HepG2 (cell line): Measurements from ENCODE around the gene NUDT1. TPM values are rescaled to one million over a fixed set of nuclear protein-coding genes. Genes with fewer than 3 reads are reported as not detected.

Source experiments
- ARID4A ChIP-seq: sonication (generic); formaldehyde crosslinking; IDR thresholded peaks from 2 replicates; pipeline ENCODE4 v1.5.0; 2020; ENCODE audit warnings: mild to moderate bottlenecking, missing genetic modification reagents, borderline replicate concordance
- HNF1A ChIP-seq, 2 experiments: sonication (generic) in 1 of 2; formaldehyde crosslinking in 1 of 2; IDR thresholded peaks; 2 replicates each; pipeline versions ENCODE4 v1.4.0 to v1.6.1; 2016 to 2020; ENCODE audit warnings: borderline replicate concordance in 1 of 2, low read depth in 1 of 2, mild to moderate bottlenecking in 1 of 2, missing genetic modification reagents in 1 of 2
- HNRNPK ChIP-seq: fragments of 200-400 bp; formaldehyde crosslinking; IDR thresholded peaks from 2 replicates; pipeline ENCODE4 v1.6.1; 2018; ENCODE audit warnings: low read length, low read depth, moderate library complexity, mild to moderate bottlenecking; ENCODE audit not compliant: poor library complexity, severe bottlenecking
- LBX2 ChIP-seq: sonication (generic); formaldehyde crosslinking; IDR thresholded peaks from 2 replicates; pipeline ENCODE4 v1.5.0; 2020; ENCODE audit warnings: missing genetic modification reagents, mild to moderate bottlenecking, borderline replicate concordance
- NONO ChIP-seq, 2 experiments: fragments of 450-650 bp in 1 of 2; sonication (generic) in 1 of 2; formaldehyde crosslinking in 1 of 2; IDR thresholded peaks in 1 of 2; conservative IDR thresholded peaks in 1 of 2; 2 replicates each; pipeline versions ENCODE4 v1.6.1 to v1.8.0; 2017 to 2022; ENCODE audit warnings: mild to moderate bottlenecking in 1 of 2, missing genetic modification reagents in 1 of 2, moderate library complexity in 1 of 2
- POLR2AphosphoS5 ChIP-seq: IDR thresholded peaks from 2 replicates; pipeline ENCODE4 v1.6.1; 2012; ENCODE audit warnings: low read depth, low read length
- REL ChIP-seq: sonication (generic); formaldehyde crosslinking; conservative IDR thresholded peaks from 2 replicates; pipeline ENCODE4 v1.8.0; 2022; ENCODE audit warnings: mild to moderate bottlenecking, missing genetic modification reagents, moderate library complexity
- TBL1XR1 ChIP-seq: fragments of 150-350 bp; IDR thresholded peaks from 2 replicates; pipeline ENCODE4 v1.6.1; 2014; ENCODE audit warnings: borderline replicate concordance, low read length; ENCODE audit not compliant: partially characterized antibody
- THAP8 ChIP-seq: sonication (generic); formaldehyde crosslinking; IDR thresholded peaks from 2 replicates; pipeline ENCODE4 v1.5.1; 2020; ENCODE audit warnings: missing genetic modification reagents, mild to moderate bottlenecking, borderline replicate concordance
- ZFX ChIP-seq: sonication (generic); formaldehyde crosslinking; IDR thresholded peaks from 2 replicates; pipeline ENCODE4 v1.4.0; 2020; ENCODE audit warnings: mild to moderate bottlenecking, low read depth, missing genetic modification reagents, moderate library complexity
- ZNF501 ChIP-seq: sonication (generic); formaldehyde crosslinking; IDR thresholded peaks from 2 replicates; pipeline ENCODE4 v1.5.1; 2020; ENCODE audit warnings: mild to moderate bottlenecking, moderate library complexity, missing genetic modification reagents
- ZNF543 ChIP-seq: sonication (generic); formaldehyde crosslinking; IDR thresholded peaks from 2 replicates; pipeline ENCODE4 v1.4.0; 2020; ENCODE audit warnings: mild to moderate bottlenecking, missing genetic modification reagents
- ZNF761 ChIP-seq: sonication (generic); formaldehyde crosslinking; conservative IDR thresholded peaks from 2 replicates; pipeline ENCODE4 v1.4.0; 2020; ENCODE audit warnings: mild to moderate bottlenecking, missing genetic modification reagents
- ZNF879 ChIP-seq: sonication (generic); formaldehyde crosslinking; IDR thresholded peaks from 2 replicates; pipeline ENCODE4 v1.8.1; 2023; ENCODE audit warnings: missing genetic modification reagents
- ZSCAN30 ChIP-seq: sonication (generic); formaldehyde crosslinking; IDR thresholded peaks from 2 replicates; pipeline ENCODE4 v1.5.0; 2020; ENCODE audit warnings: mild to moderate bottlenecking, missing genetic modification reagents
- polyA plus RNA-seq, 8 experiments: library from polyadenylated mRNA; depleted of rRNA in 3 of 8; stranded (reverse) in 7 of 8; unstranded in 1 of 8; fragments of >200 nt; fragmentation: Illumina TruSeq in 4 of 8; extraction: Trizol in 4 of 8; gene quantifications; 2 replicates each; pipeline versions ENCODE4 v1.2.1 to v1.2.3, GENCODE V29; 2011 to 2016; ENCODE audit warnings: low read depth in 4 of 8, missing spikeins in 1 of 8, mixed read lengths in 1 of 8; ENCODE audit not compliant: insufficient read depth in 1 of 8
- total RNA-seq, 5 experiments: library from RNA; depleted of rRNA; stranded (reverse); fragments of >200 nt; fragmentation: Illumina TruSeq; extraction: Trizol; gene quantifications; 2 replicates each; pipeline ENCODE4 v1.2.3, GENCODE V29; 2016; ENCODE audit warnings: low read depth in 1 of 5

Gene NUDT1
- total and polyA plus RNA-seq, 2 of the 13 experiments (the other 11 are each of a cell fraction or from before 2014, with no cell fraction given) = 9.1 to 26.8 TPM

- TF ChIP-seq THAP8 (CRISPR knock-in tag) (0 out of 2 replicates have a peak, but pooled peaks have one; percentile 39), ARID4A (CRISPR knock-in tag) (0 out of 2 replicates have a peak, but pooled peaks have one; percentile 69), NONO (IDR thresholded peaks at IDR 0.05) (no peak), NONO (CRISPR knock-in tag; conservative IDR thresholded peaks at IDR 0.05) (no peak), ZNF543 (CRISPR knock-in tag) (0 out of 2 replicates have a peak, but pooled peaks have one; percentile 20), TBL1XR1 (no peak), ZSCAN30 (CRISPR knock-in tag) (no peak), REL (0 out of 2 replicates have a peak, but pooled peaks have one; percentile 29), ZNF761 (0 out of 2 replicates have a peak, but pooled peaks have one; percentile 0), ZNF501 (CRISPR knock-in tag) (peak; percentile 8), ZNF879 (CRISPR knock-in tag) (peak; percentile 64; the same call in 1 of the 2 replicates), LBX2 (CRISPR knock-in tag) (peak; percentile 61; the same call in 1 of the 2 replicates), HNF1A (IDR thresholded peaks at IDR 0.05; ENCODE audit: low read depth) (no peak), HNF1A (CRISPR knock-in tag; IDR thresholded peaks at IDR 0.05; ENCODE audit: borderline replicate concordance) (no peak), HNRNPK (peak; percentile 96), ZFX (CRISPR knock-in tag) (peak; percentile 38; the same call in 1 of the 2 replicates), POLR2AphosphoS5 (no peak)
Measured at GRCh38 chr7:2231992-2232765, 9.8 kb upstream of the NUDT1 start (continued).
